HepG2 (cell line): ENCODE results near the gene CLEC16A. TPM values are rescaled to one million over a fixed set of nuclear protein-coding genes. Genes with fewer than 3 reads are reported as not detected.

Experiments
- ATAC-seq: fragments of 200-7000 bp; cut with Tn5 transposase; 3 replicates; pipeline ENCODE4 v1.9.1; 2020; ENCODE audit warnings: mild to moderate bottlenecking, moderate library complexity
- BruUV-seq: library from RNA; stranded (reverse); fragments of 400-500 nt; replicated peaks from 2 replicates; lab custom pipeline; 2021; lab: Mats Ljungman, UMichigan
- CTCF ChIA-PET: fragments of 300-600 bp; formaldehyde crosslinking; extraction: SDS; loops from one replicate; lab custom pipeline; 2021; ENCODE audit warnings: low total read pairs, inconsistent platforms, low intra/inter-chr PET ratio; lab: Yijun Ruan, JAX
- POLR2A ChIA-PET: fragments of 350-600 bp; sonication (Branson Sonifier 250); formaldehyde crosslinking; loops from one replicate; lab custom pipeline; 2020; ENCODE audit warnings: antibody characterized with exemption, inconsistent platforms; lab: Yijun Ruan, JAX
- DNase-seq: peaks from one replicate; pipeline ENCODE4 v3.0.0-alpha.2; 2015; ENCODE audit warnings: low spot score
- FAIRE-seq: peaks from 3 replicates; lab custom pipeline; 2011; peaks lifted over from hg19 to GRCh38; lab: Jason Lieb, UNC
- H2AFZ ChIP-seq: one replicate; pipeline ENCODE4 v1.6.1; 2011; ENCODE audit warnings: low read length, inconsistent platforms
- H3K27ac ChIP-seq: fragments of 300-600 bp; 3 replicates; pipeline ENCODE4 v1.8.0; 2011; ENCODE audit warnings: mixed run types, mild to moderate bottlenecking, mixed read lengths, low read length, inconsistent platforms; ENCODE audit not compliant: insufficient read depth; ENCODE audit errors: extremely low read length
- H3K27me3 ChIP-seq, 2 experiments: fragments of 200-600 bp in 1 of 2; 2 replicates in 1 of 2; 3 replicates in 1 of 2; pipeline versions ENCODE4 v1.6.0 to v1.8.0; 2011; ENCODE audit warnings: low read length in 2 of 2, mild to moderate bottlenecking in 2 of 2, moderate library complexity in 2 of 2, inconsistent platforms in 1 of 2; ENCODE audit not compliant: insufficient read depth in 2 of 2, control insufficient read depth in 1 of 2
- H3K36me3 ChIP-seq, 2 experiments: fragments of 200-600 bp in 1 of 2; replicated peaks in 1 of 2; 2 replicates in 1 of 2; 3 replicates in 1 of 2; pipeline versions ENCODE4 v1.5.1 to v1.8.0; 2011; ENCODE audit warnings: low read length in 2 of 2, inconsistent platforms in 1 of 2; ENCODE audit not compliant: insufficient read depth in 2 of 2, control insufficient read depth in 1 of 2
- H3K4me1 ChIP-seq: 2 replicates; pipeline ENCODE4 v1.5.1; 2012; ENCODE audit warnings: low read length, inconsistent platforms; ENCODE audit not compliant: insufficient read depth
- H3K4me2 ChIP-seq: 2 replicates; pipeline ENCODE4 v1.6.0; 2011; ENCODE audit warnings: low read depth, low read length, inconsistent platforms
- H3K4me3 ChIP-seq, 3 experiments: fragments of 200-600 bp in 1 of 3; sonication (generic), shearing (Covaris generic) in 1 of 3; replicated peaks in 1 of 3; 2 replicates each; pipeline ENCODE4 v1.5.1; 2011 to 2016; ENCODE audit warnings: low read length in 3 of 3, inconsistent platforms in 2 of 3, low read depth in 2 of 3, mild to moderate bottlenecking in 2 of 3, control low read depth in 1 of 3, mixed read lengths in 1 of 3; ENCODE audit not compliant: insufficient read depth in 1 of 3
- H3K79me2 ChIP-seq: one replicate; pipeline ENCODE4 v1.6.1; 2011; ENCODE audit warnings: low read length, inconsistent platforms; ENCODE audit not compliant: insufficient read depth
- H3K9ac ChIP-seq: 2 replicates; pipeline ENCODE4 v1.6.0; 2011; ENCODE audit warnings: mild to moderate bottlenecking, low read depth, low read length, inconsistent platforms; ENCODE audit not compliant: insufficient read depth
- H3K9me3 ChIP-seq: 2 replicates; pipeline ENCODE4 v1.5.1; 2012; ENCODE audit warnings: mild to moderate bottlenecking, low read length
- H4K20me1 ChIP-seq: 2 replicates; pipeline ENCODE4 v1.6.0; 2011; ENCODE audit warnings: inconsistent platforms, mild to moderate bottlenecking, low read length, moderate library complexity; ENCODE audit not compliant: insufficient read depth
- GTF3A ChIP-seq: sonication (generic); formaldehyde crosslinking; conservative IDR thresholded peaks from 2 replicates; pipeline ENCODE4 v1.4.0; 2020; ENCODE audit warnings: mild to moderate bottlenecking, missing genetic modification reagents
- HNRNPK ChIP-seq: fragments of 200-400 bp; formaldehyde crosslinking; IDR thresholded peaks from 2 replicates; pipeline ENCODE4 v1.6.1; 2018; ENCODE audit warnings: low read length, low read depth, moderate library complexity, mild to moderate bottlenecking; ENCODE audit not compliant: poor library complexity, severe bottlenecking
- MEF2D ChIP-seq: sonication (generic); formaldehyde crosslinking; IDR thresholded peaks from 2 replicates; pipeline ENCODE4 v1.5.1; 2020; ENCODE audit warnings: mild to moderate bottlenecking, missing genetic modification reagents
- PCBP2 ChIP-seq: fragments of 200-400 bp; formaldehyde crosslinking; optimal IDR thresholded peaks from 2 replicates; pipeline ENCODE3; 2018; ENCODE audit warnings: low read length, low read depth; ENCODE audit not compliant: poor library complexity, severe bottlenecking
- SAP130 ChIP-seq: IDR thresholded peaks from 2 replicates; pipeline ENCODE4 v1.6.1; 2016; ENCODE audit warnings: low read depth
- TARDBP ChIP-seq: sonication (generic); formaldehyde crosslinking; IDR thresholded peaks from 2 replicates; pipeline ENCODE4 v1.8.0; 2022; ENCODE audit warnings: mild to moderate bottlenecking, missing genetic modification reagents
- TBX2 ChIP-seq: sonication (generic); formaldehyde crosslinking; IDR thresholded peaks from 2 replicates; pipeline ENCODE4 v1.5.0; 2020; ENCODE audit warnings: missing genetic modification reagents, mild to moderate bottlenecking, borderline replicate concordance
- WIZ ChIP-seq: sonication (generic); formaldehyde crosslinking; IDR thresholded peaks from 2 replicates; pipeline ENCODE4 v1.5.1; 2020; ENCODE audit warnings: mild to moderate bottlenecking, missing genetic modification reagents
- ZNF337 ChIP-seq: sonication (generic); formaldehyde crosslinking; IDR thresholded peaks from 2 replicates; pipeline ENCODE4 v1.5.1; 2020; ENCODE audit warnings: missing genetic modification reagents, low read depth, mild to moderate bottlenecking, borderline replicate concordance
- WGBS: methylation state at CpG from one replicate; pipeline ENCODE4 v1.1.6; 2017; ENCODE audit warnings: low lambda C conversion rate; 5-methylcytosine and 5-hydroxymethylcytosine counted together
- in situ Hi-C: cut with HindIII; loops from 2 replicates; pipeline ENCODE4 v1.10.0; 2017; ENCODE audit warnings: low pct_unique_long_range_greater_than_20kb; ENCODE audit not compliant: extremely low pct_ligation_motif_present
- intact Hi-C: fragments of 100-400 bp; cut with micrococcal nuclease; formaldehyde crosslinking; loops from one replicate; pipeline ENCODE4 v1.10.0; 2022; ENCODE audit not compliant: unreplicated experiment
- polyA plus RNA-seq, 8 experiments: library from polyadenylated mRNA; depleted of rRNA in 3 of 8; stranded (reverse) in 7 of 8; unstranded in 1 of 8; fragments of >200 nt; fragmentation: Illumina TruSeq in 4 of 8; extraction: Trizol in 4 of 8; gene quantifications; 2 replicates each; pipeline versions ENCODE4 v1.2.1 to v1.2.3, GENCODE V29; 2011 to 2016; ENCODE audit warnings: low read depth in 4 of 8, missing spikeins in 1 of 8, mixed read lengths in 1 of 8; ENCODE audit not compliant: insufficient read depth in 1 of 8
- total RNA-seq, 5 experiments: library from RNA; depleted of rRNA; stranded (reverse); fragments of >200 nt; fragmentation: Illumina TruSeq; extraction: Trizol; gene quantifications; 2 replicates each; pipeline ENCODE4 v1.2.3, GENCODE V29; 2016; ENCODE audit warnings: low read depth in 1 of 5
- TF ChIP-seq, protein P1 (sequence below): sonication (generic); formaldehyde crosslinking; IDR thresholded peaks from 2 replicates; pipeline ENCODE4 v1.5.0; 2020; ENCODE audit warnings: missing genetic modification reagents
- TF ChIP-seq, protein P2 (sequence below): fragments of 450-650 bp; IDR thresholded peaks from 2 replicates; pipeline ENCODE4 v1.6.1; 2017; ENCODE audit warnings: mild to moderate bottlenecking
- TF ChIP-seq, protein P3 (sequence below): sonication (generic); formaldehyde crosslinking; IDR thresholded peaks from 2 replicates; pipeline ENCODE4 v1.4.0; 2020; ENCODE audit warnings: missing genetic modification reagents, borderline replicate concordance
- TF ChIP-seq, protein P4 (sequence below): sonication (generic); formaldehyde crosslinking; IDR thresholded peaks from 2 replicates; pipeline ENCODE4 v1.8.1; 2023; ENCODE audit warnings: mild to moderate bottlenecking, moderate library complexity, missing genetic modification reagents

The CLEC16A gene
- total and polyA plus RNA-seq, 2 of the 13 experiments (the other 11 are each of a cell fraction or from before 2014, with no cell fraction given), result 8.5 to 10.3 TPM

DNA sequence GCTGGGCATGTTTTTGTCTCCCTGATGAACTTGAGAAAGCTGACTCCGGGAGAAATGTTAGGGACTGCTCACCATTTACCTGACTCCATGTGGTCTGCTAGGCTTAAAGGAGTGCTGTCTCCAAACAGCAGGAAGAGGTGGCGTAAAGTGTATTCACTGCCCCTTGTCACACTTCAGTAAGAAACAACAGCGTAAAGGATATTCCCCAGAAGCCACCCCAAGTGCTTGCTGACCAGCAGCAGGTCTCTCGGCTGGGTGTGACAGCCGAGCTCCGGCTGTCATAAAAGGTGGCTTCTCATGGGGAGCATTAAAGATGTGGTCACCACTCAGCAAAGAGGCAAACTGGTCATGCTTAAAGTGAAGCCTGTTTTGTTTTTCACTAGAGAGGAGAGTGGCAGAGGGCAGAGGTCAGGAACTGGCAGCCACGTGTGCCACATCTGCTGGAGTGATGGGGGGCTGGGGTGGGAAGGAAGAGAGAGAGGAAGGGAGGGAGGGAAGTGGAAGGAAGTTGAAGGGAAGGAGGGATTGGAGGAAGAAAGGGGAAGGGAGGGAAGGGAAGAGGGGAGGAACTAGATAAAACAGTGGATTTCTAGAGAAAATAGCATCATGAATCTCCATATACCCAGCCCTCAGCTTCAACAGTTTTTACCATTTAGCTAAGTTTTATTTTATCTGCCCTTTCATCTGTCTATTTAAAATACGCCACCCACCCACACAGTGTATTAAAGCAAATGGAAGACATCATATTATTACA, 119.3 kb downstream of the CLEC16A start (continued):
- TF ChIP-seq, protein P1, sequence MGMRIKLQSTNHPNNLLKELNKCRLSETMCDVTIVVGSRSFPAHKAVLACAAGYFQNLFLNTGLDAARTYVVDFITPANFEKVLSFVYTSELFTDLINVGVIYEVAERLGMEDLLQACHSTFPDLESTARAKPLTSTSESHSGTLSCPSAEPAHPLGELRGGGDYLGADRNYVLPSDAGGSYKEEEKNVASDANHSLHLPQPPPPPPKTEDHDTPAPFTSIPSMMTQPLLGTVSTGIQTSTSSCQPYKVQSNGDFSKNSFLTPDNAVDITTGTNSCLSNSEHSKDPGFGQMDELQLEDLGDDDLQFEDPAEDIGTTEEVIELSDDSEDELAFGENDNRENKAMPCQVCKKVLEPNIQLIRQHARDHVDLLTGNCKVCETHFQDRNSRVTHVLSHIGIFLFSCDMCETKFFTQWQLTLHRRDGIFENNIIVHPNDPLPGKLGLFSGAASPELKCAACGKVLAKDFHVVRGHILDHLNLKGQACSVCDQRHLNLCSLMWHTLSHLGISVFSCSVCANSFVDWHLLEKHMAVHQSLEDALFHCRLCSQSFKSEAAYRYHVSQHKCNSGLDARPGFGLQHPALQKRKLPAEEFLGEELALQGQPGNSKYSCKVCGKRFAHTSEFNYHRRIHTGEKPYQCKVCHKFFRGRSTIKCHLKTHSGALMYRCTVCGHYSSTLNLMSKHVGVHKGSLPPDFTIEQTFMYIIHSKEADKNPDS (CRISPR knock-in tag), result no peak
- TF ChIP-seq SAP130 (CRISPR knock-in tag), result no peak
- TF ChIP-seq PCBP2, result peak; percentile 76
- TF ChIP-seq, protein P2, sequence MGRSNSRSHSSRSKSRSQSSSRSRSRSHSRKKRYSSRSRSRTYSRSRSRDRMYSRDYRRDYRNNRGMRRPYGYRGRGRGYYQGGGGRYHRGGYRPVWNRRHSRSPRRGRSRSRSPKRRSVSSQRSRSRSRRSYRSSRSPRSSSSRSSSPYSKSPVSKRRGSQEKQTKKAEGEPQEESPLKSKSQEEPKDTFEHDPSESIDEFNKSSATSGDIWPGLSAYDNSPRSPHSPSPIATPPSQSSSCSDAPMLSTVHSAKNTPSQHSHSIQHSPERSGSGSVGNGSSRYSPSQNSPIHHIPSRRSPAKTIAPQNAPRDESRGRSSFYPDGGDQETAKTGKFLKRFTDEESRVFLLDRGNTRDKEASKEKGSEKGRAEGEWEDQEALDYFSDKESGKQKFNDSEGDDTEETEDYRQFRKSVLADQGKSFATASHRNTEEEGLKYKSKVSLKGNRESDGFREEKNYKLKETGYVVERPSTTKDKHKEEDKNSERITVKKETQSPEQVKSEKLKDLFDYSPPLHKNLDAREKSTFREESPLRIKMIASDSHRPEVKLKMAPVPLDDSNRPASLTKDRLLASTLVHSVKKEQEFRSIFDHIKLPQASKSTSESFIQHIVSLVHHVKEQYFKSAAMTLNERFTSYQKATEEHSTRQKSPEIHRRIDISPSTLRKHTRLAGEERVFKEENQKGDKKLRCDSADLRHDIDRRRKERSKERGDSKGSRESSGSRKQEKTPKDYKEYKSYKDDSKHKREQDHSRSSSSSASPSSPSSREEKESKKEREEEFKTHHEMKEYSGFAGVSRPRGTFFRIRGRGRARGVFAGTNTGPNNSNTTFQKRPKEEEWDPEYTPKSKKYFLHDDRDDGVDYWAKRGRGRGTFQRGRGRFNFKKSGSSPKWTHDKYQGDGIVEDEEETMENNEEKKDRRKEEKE, result no peak
- peak; percentile 98 for TF ChIP-seq HNRNPK

DNA sequence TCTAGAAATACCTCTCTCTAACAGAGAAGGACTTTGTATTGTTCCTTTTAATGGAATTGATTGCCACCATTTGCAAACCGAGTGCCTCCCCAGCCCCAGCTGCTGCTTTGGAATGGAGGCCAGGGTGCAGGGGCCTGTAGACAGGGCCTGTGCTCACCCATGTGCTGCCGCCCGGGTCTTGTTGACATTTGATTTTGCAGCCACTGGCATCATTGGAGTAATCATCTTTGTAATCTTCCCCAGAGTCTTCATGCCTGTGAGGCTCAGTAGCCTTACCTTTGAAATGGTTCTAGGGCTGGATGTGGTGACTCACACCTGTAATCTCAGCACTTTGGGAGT, 119.8 kb downstream of the CLEC16A start:
- Histone ChIP-seq H3K4me1 (peaks cover 19% of the 10 kb centered on the region), H4K20me1 (no peaks in the 10 kb centered on the region), H3K27me3 (no peaks in the 10 kb centered on the region), H3K36me3 (no peaks in the 10 kb centered on the region; a peak in 2 of 5 replicates), H3K79me2 (no peaks in the 10 kb centered on the region), H3K4me3 (no peak overlapping the region), H2AFZ (no peak overlapping the region), H3K9me3 (no peaks in the 10 kb centered on the region), H3K9ac (no peak overlapping the region), H3K4me2 (no peak overlapping the region), H3K27ac (no peak overlapping the region)
- no TSS peak for BruUV-seq
- DNase-seq (no peak), FAIRE-seq (no peak), ATAC-seq (no peak)
- intact Hi-C loops (no loop called here), in situ Hi-C loops (no loop called here)
- ChIA-PET POLR2A (no interaction called here), CTCF (no interaction called here)
- 88% methylated on average over 3 of the region's 3 CpGs for WGBS
- TF ChIP-seq TARDBP (CRISPR knock-in tag) (no peak), GTF3A (CRISPR knock-in tag) (no peak), TBX2 (CRISPR knock-in tag) (no peak), MEF2D (CRISPR knock-in tag) (no peak), ZNF337 (no peak), WIZ (CRISPR knock-in tag) (no peak)
- TF ChIP-seq, protein P3, sequence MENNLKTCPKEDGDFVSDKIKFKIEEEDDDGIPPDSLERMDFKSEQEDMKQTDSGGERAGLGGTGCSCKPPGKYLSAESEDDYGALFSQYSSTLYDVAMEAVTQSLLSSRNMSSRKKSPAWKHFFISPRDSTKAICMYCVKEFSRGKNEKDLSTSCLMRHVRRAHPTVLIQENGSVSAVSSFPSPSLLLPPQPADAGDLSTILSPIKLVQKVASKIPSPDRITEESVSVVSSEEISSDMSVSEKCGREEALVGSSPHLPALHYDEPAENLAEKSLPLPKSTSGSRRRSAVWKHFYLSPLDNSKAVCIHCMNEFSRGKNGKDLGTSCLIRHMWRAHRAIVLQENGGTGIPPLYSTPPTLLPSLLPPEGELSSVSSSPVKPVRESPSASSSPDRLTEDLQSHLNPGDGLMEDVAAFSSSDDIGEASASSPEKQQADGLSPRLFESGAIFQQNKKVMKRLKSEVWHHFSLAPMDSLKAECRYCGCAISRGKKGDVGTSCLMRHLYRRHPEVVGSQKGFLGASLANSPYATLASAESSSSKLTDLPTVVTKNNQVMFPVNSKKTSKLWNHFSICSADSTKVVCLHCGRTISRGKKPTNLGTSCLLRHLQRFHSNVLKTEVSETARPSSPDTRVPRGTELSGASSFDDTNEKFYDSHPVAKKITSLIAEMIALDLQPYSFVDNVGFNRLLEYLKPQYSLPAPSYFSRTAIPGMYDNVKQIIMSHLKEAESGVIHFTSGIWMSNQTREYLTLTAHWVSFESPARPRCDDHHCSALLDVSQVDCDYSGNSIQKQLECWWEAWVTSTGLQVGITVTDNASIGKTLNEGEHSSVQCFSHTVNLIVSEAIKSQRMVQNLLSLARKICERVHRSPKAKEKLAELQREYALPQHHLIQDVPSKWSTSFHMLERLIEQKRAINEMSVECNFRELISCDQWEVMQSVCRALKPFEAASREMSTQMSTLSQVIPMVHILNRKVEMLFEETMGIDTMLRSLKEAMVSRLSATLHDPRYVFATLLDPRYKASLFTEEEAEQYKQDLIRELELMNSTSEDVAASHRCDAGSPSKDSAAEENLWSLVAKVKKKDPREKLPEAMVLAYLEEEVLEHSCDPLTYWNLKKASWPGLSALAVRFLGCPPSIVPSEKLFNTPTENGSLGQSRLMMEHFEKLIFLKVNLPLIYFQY, result no peak
- TF ChIP-seq, protein P4, sequence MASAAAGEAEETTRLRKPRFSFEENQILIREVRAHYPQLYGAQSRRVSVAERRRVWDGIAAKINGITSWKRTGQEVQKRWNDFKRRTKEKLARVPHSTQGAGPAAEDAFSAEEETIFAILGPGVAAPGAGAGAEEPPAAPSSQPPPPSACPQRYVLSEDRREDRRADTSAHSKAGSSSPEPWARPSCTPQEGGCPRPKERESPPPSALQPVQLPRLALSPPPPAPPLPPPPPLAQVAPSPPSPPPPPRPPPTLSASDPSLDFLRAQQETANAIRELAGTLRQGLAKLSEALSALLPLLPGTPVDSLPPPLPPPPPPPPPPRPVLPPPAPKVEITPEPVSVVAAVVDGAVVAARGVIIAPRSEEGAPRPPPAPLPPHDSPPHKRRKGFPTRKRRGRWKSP, result no peak
